ENCODE results near the gene ZNF580.

The ZNF580 gene

GRCh38 chr19:55663846-55664536 is 23.2 kb downstream of the ZNF580 start:
- DNase-seq, result no peak

- no peak for DNase-seq
Measured at GRCh38 chr19:55666343-55667005, 25.7 kb downstream of the ZNF580 start.

- DNase-seq, result no peak
Measured at GRCh38 chr19:55667006-55667381, 26.2 kb downstream of the ZNF580 start.

- DNase-seq, result no peak
Measured at GRCh38 chr19:55667511-55667910, 26.7 kb downstream of the ZNF580 start.

GRCh38 chr19:55667958-55668357 is 27.2 kb downstream of the ZNF580 start:
- DNase-seq, result no peak

GRCh38 chr19:55668603-55669348 is 28.0 kb downstream of the ZNF580 start:
- DNase-seq, result no peak

GRCh38 chr19:55669418-55670279 is 28.8 kb downstream of the ZNF580 start:
- DNase-seq, result no peak

GRCh38 chr19:55670280-55671053 is 29.7 kb downstream of the ZNF580 start:
- DNase-seq, result peak in 1 of 2 experiments; percentile 34

GRCh38 chr19:55671054-55671378 is 30.2 kb downstream of the ZNF580 start:
- DNase-seq, result no peak

GRCh38 chr19:55672418-55672817 is 31.6 kb downstream of the ZNF580 start:
- DNase-seq, result no peak

- no peak for DNase-seq
Measured at GRCh38 chr19:55673465-55673864, 32.7 kb downstream of the ZNF580 start.

- no peak for DNase-seq
Measured at GRCh38 chr19:55673889-55674288, 33.1 kb downstream of the ZNF580 start.

GRCh38 chr19:55674459-55674840 is 33.6 kb downstream of the ZNF580 start:
- no peak for DNase-seq

- peak; percentile 94 to 99 for DNase-seq
Measured at GRCh38 chr19:55674841-55675660, 34.2 kb downstream of the ZNF580 start, which contains the start of gene EPN1. TSS of gene EPN1 (plus strand) at chr19:55675226. CDS start at chr19:55678628, 3,402 bp downstream.

- DNase-seq, result no peak
Measured at GRCh38 chr19:55675661-55676354, 35.0 kb downstream of the ZNF580 start.

- no peak for DNase-seq
Measured at GRCh38 chr19:55676383-55676782, 35.6 kb downstream of the ZNF580 start.

- DNase-seq, result no peak
Measured at GRCh38 chr19:55676889-55677505, 36.2 kb downstream of the ZNF580 start.

- DNase-seq, result no peak
Measured at GRCh38 chr19:55677572-55678028, 36.8 kb downstream of the ZNF580 start.

- no peak for DNase-seq
Measured at GRCh38 chr19:55678121-55678671, 37.4 kb downstream of the ZNF580 start.
